KG1 (cell line): ENCODE results near the gene RASGRF1.

ENCODE experiments used
- DNase-seq: peaks from one replicate; lab custom pipeline; 2025; lab: John Stamatoyannopoulos, UW

Gene RASGRF1

DNA sequence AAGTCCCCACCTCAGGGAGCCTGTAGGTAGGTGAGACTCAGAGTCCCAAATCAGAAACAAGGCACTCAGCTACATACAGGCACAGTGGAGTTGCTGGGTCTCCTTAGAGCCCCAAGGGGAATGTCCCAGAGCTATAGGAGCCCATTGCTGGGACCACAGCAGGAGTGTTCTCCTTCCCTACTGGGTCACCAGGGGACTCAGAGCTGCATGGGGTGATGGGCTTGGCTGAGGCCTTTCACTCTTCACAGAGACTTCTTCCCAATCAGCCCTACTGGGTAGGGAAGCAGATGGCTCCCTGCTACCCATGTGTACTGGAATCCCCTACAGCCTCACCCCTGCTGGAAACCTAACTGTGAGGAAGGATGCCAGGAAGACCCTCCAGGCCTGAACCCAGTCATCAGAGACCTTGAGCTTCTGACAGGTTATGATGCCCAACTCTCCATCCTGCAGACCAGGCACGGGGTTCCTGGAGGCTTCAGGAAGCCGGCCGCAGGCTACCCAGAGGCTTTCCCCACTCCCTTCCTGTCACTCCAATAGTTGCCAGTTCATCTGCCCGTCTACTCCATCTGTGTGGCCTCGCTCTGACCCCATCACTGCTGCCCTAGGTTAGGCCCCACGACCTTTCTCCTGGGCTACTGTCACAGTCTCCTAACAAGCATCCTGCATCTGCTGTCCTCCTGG, 24.0 kb downstream of the RASGRF1 start:
- DNase-seq: no peak

DNA sequence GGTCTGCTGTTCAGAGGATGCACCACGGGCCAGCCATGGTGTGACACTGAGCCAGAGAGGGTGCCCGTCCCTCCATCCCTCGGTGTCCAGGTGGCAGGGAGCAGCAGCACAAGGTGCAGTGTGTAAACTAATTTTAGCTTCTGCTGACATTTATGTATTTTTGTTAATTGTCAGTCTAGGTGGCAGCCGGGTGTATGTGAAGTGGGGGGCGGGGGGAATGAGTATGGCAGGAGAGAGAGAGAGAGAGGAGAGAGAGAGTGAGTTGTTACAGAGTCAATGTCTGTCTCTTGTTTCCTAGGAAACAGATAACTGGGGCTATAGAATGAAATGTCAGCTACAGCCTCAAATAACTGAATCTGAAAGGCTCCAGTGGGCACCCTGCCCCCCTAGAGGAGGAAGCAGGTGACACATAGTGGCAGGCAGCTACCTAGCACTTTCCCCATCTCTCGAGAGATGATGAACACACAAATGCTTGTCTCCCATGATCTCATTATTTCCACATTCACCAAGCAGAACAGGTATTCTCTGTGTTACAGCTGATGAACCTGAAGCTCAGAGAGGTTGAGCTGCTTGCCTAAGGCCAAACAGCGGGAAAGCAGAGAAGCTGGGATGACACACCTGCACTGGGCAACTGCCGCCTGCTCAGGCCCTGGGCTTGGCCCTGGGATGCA, 24.7 kb downstream of the RASGRF1 start:
- no peak for DNase-seq

GRCh38 chr15:79065361-79065705, 25.2 kb downstream of the RASGRF1 start:
- DNase-seq: no peak

- DNase-seq: no peak
Measured at GRCh38 chr15:79064496-79064895, 26.1 kb downstream of the RASGRF1 start.

DNA sequence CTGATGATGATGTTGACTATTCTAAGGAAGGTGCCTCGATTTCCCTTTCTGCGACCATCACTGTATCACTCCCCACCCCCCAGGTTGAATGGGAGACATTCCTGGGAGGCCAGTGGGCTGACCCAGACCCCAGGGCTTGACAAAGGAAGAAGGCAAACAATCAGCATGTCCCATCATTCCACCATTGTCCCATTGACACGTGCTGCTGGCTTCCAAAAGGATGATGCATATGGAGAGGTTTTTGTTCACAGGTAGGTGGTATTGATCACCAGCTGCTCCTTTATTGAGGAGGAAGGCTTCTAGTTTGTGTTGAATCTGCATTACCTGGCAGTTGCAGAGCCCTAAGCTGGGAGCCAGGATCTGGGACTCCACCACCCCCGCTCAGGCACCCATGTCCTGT, 30.4 kb downstream of the RASGRF1 start:
- DNase-seq: no peak

DNA sequence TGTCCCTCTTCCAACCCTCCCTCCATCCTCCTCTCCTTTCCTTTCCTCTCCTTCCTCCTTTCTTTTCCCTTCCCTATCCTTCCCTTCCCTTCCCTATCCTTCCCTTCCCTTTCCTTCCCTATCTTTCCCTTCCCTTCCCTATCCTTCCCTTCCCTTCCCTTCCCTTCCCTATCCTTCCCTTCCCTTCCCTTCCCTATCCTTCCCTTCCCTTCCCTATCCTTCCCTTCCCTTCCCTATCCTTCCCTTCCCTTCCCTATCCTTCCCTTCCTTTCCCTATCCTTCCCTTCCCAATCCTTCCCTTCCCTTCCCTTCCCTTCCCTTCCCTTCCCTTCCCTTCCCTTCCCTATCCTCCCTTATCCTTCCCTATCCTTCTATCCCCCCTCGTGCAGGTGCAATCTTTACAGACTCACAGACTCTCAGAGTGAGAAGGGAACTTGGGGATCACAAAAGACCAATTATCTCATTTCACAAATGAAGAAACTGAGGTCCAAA, 31.5 kb downstream of the RASGRF1 start:
- DNase-seq: no peak

GRCh38 chr15:79058260-79058850, 32.2 kb downstream of the RASGRF1 start:
- no peak for DNase-seq

- DNase-seq: no peak
Measured at GRCh38 chr15:79057050-79057449, 33.5 kb downstream of the RASGRF1 start.

DNA sequence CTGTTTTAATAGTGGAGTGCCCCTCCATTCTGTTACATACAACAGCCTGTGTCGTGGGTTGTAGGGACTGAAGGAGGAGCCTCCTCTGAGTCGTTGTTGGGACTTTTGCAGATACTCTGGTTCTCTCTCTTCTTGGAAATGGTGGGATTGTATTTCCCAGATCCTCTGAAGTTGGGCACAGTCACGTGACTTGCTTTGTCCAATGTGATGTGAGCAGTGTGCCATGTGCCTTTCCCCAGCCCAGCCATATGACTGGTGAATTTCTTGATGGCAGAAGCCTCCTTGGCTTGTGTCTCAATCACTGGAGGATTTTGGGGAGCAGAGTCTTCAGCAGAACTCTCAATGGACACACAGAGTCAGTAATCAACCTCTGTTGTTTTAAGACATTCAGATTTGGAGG, 36.2 kb downstream of the RASGRF1 start:
- no peak for DNase-seq

- DNase-seq: no peak
Measured at GRCh38 chr15:79053894-79054293, 36.7 kb downstream of the RASGRF1 start.

- DNase-seq: no peak
Measured at GRCh38 chr15:79051941-79052731, 38.4 kb downstream of the RASGRF1 start.

DNA sequence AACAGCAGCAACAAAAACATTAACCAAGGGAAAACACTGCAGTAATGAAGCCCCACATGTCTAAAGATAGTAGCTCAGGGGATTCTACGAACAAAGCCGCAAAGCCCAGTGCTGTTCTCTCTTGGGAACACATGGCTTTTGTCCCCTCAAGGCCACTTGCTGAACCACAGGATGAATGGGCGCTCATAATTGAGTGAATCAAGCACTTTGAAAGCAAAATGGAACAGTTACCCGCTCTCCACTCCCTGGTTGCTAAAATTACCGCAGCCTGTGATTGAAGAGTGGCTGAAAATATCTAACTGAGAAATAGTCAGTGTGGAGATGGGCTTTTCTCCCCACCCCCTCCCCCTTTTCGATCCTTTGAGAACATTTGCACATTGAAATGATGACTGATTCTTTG, 39.6 kb downstream of the RASGRF1 start:
- no peak for DNase-seq

DNA sequence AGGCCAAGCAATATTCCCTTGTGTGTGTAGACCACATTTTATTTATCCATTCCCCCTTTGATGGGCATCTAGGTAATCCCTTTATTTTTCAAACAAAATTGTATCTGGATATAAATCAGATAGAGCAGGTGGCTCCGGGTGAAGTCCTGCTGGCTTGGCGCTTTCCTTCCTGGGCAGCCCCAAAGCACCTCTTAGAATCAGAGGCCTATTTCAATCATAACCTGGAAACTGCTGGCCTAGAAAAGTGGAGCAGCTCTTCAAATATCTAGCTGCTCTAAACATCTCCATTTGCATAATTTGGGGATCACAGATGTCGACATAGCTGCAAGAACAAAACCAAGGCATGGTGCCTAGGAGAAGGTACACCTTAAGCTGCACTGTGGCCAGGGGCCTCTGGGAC, 40.2 kb downstream of the RASGRF1 start:
- no peak for DNase-seq

GRCh38 chr15:79049416-79049815, 41.2 kb downstream of the RASGRF1 start:
- DNase-seq: no peak

DNA sequence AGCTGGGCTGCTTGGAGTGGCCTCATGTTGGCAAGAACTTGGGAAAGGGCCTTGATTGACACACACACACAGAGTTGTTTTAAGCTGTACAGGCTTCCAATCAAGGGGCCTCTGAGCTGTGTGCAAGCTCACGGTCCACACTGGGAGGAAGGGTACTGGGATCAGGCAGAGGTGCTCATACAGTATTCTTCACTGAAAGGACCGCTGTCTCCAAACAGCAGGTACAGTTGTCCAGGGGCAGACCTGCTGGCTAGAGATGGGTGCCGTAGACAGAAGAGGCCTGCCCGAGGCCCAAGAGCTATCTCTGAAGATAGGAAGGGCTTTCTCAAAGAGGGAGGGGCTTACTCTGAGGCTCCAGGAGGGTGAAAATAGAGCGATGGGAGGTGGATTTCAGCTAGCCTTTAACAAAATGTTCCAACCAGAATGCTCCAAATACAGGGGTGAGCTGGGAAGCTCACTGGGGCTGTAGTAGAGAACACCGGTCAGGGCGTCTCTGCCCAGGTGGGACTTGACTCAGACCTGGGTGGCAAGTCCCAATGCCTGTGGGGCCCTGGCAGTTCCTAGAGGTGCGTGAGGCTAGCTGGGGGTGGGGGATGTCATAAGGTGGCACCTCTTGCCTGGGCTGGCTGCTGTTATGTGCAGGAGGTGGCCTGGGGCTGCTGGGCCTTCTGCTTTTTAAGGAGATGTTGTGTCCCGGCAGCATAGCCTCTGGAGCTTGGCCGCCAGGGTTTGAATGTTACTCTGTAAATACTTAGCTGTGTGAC, 42.7 kb downstream of the RASGRF1 start:
- no peak for DNase-seq

DNA sequence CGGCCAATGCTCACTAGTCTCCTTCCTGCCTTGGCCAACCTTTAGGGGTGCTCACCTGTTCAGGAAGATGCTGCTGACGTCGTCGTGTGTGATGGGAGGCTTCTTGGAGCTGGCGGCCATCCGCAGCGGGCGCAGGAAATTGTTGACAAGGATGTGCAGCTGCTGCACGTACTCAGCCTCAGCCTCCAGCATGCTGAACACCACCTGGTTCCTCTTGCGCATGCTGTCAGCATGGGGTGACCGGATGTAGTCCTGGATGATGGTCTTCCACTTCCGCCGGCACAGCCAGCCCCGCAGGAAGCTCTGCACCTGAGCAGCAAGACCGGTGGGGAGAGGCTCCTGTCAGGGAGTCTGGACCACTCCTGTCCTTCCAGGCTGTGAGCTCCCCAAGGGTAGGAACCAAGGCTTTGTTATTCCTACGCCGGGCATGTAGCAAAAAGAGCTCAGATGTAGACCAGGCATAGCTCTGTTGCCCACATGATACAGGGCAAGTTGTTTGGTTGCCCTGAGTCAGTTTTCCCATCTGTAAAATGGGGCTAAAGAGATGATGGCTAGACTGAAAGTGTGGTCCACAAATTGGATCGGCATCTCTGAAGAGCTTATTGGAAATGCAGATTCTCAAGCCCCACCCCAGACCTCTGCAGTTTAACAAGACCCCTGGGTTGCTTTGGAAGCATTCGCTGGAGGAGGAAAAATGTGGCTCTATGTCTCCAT, 43.7 kb downstream of the RASGRF1 start:
- no peak for DNase-seq

- no peak for DNase-seq
Measured at GRCh38 chr15:79045041-79045440, 45.5 kb downstream of the RASGRF1 start.

DNA sequence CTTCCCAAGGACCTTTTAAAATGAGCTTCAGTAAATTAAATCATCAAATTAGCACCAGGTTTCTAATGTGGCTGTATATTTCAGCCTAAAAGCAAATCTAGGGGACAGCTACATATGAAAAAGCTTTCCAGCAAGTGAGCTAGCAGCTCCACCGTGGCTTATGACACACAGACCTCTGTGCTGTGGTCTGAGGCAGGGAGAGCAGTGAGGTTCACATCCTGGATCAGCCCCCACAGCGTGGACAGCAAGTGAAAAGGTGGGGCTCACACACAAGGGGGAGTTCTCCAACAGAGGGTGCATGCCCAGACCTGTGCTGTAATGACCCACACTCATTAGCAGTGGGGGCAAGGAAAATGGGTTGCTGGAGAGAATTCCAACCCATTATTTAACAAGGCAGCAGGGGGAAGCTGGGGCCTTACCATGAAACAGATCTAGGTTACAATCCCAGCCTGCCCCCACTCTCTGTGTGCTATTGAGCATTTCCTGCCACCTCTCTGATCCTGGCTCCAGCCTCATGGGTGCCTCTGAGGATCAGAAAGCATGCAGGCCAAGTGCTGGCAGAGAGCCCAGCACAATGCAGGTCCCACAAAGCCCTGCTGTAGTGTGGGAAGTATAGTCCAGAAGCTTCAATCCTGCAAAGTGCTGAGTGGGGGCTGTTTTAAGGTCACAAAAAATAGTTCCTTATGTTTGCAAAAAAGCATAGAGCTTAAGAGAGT, 48.2 kb downstream of the RASGRF1 start:
- no peak for DNase-seq

GRCh38 chr15:79041601-79042168, 48.9 kb downstream of the RASGRF1 start:
- DNase-seq: no peak

DNA sequence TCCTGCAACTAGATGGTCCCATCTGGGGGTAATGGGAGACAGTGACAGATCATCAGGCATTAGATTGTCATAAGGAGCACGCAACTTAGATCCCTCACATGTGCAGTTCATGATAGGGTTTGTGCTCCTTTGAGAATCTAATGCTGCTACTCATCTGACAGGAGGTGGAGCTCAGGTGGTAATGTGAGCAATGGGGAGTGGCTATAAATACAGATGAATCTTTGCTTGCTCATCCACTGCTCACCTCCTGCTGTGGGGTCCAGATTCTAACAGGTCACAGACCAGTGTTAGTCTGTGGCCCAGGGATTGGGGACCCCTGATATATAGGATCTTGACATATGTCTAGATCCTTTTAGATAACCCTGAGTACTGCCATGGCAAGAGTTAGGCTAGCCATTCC, 52.7 kb downstream of the RASGRF1 start:
- no peak for DNase-seq
